ENCODE data around the gene RAP1GAP2.

RAP1GAP2 gene

GRCh38 chr17:2786176-2786881 is 9.9 kb upstream of the RAP1GAP2 start:
- DNase-seq (ENCODE audit: low read depth in 3 of 3) = peak; percentile 81 to 83 (median 83)

- DNase-seq (ENCODE audit: low read depth in 3 of 3) = no peak
Observed at GRCh38 chr17:2789700-2790099, 6.5 kb upstream of the RAP1GAP2 start.

GRCh38 chr17:2792366-2793169 is 3.7 kb upstream of the RAP1GAP2 start:
- DNase-seq (ENCODE audit: low read depth in 3 of 3) = no peak

- DNase-seq (ENCODE audit: low read depth in 3 of 3) = no peak
Observed at GRCh38 chr17:2794111-2794803, 2.0 kb upstream of the RAP1GAP2 start.

- DNase-seq (ENCODE audit: low read depth in 3 of 3) = no peak
Observed at GRCh38 chr17:2795441-2796163, 636 bp upstream of the RAP1GAP2 start.

- DNase-seq (ENCODE audit: low read depth in 3 of 3) = no peak
Observed at GRCh38 chr17:2797226-2797625, 988 bp downstream of the RAP1GAP2 start.

GRCh38 chr17:2797637-2798036 is 1.4 kb downstream of the RAP1GAP2 start:
- no peak for DNase-seq (ENCODE audit: low read depth in 3 of 3)

- no peak for DNase-seq (ENCODE audit: low read depth in 3 of 3)
Observed at GRCh38 chr17:2798188-2798587, 1.9 kb downstream of the RAP1GAP2 start.

GRCh38 chr17:2798678-2799077 is 2.4 kb downstream of the RAP1GAP2 start:
- no peak for DNase-seq (ENCODE audit: low read depth in 3 of 3)

GRCh38 chr17:2799653-2800052 is 3.4 kb downstream of the RAP1GAP2 start:
- no peak for DNase-seq (ENCODE audit: low read depth in 3 of 3)

GRCh38 chr17:2800367-2800766 is 4.1 kb downstream of the RAP1GAP2 start:
- no peak for DNase-seq (ENCODE audit: low read depth in 3 of 3)

- DNase-seq (ENCODE audit: low read depth in 3 of 3) = no peak
Observed at GRCh38 chr17:2801841-2802240, 5.6 kb downstream of the RAP1GAP2 start.

GRCh38 chr17:2802574-2802973 is 6.3 kb downstream of the RAP1GAP2 start:
- no peak for DNase-seq (ENCODE audit: low read depth in 3 of 3)

- no peak for DNase-seq (ENCODE audit: low read depth in 3 of 3)
Observed at GRCh38 chr17:2803386-2803785, 7.1 kb downstream of the RAP1GAP2 start.

- DNase-seq (ENCODE audit: low read depth in 3 of 3) = no peak
Observed at GRCh38 chr17:2803971-2804370, 7.7 kb downstream of the RAP1GAP2 start.

- DNase-seq (ENCODE audit: low read depth in 3 of 3) = no peak
Observed at GRCh38 chr17:2804912-2805311, 8.7 kb downstream of the RAP1GAP2 start.

- DNase-seq (ENCODE audit: low read depth in 3 of 3) = no peak
Observed at GRCh38 chr17:2805961-2806360, 9.7 kb downstream of the RAP1GAP2 start.

- no peak for DNase-seq (ENCODE audit: low read depth in 3 of 3)
Observed at GRCh38 chr17:2808367-2809335, 12.4 kb downstream of the RAP1GAP2 start.

GRCh38 chr17:2809337-2809736 is 13.1 kb downstream of the RAP1GAP2 start:
- DNase-seq (ENCODE audit: low read depth in 3 of 3) = no peak

GRCh38 chr17:2814049-2814448 is 17.8 kb downstream of the RAP1GAP2 start:
- DNase-seq (ENCODE audit: low read depth in 3 of 3) = no peak
